Panc1 (cell line): Measurements from ENCODE around the gene RAB40B. TPM values are rescaled to one million over a fixed set of nuclear protein-coding genes. Genes with fewer than 3 reads are reported as not detected.

ENCODE experiments used
- ATAC-seq: fragments of 200-7000 bp; cut with Tn5 transposase; 2 replicates; pipeline ENCODE4 v1.9.1; 2020; ENCODE audit warnings: mild to moderate bottlenecking, moderate library complexity
- BruUV-seq: library from RNA; stranded (reverse); fragments of 400-500 nt; replicated peaks from 2 replicates; lab custom pipeline; 2021; lab: Mats Ljungman, UMichigan
- CTCF ChIA-PET: fragments of 300-600 bp; sonication (Branson Sonifier 250); formaldehyde crosslinking; loops from one replicate; lab custom pipeline; 2022; ENCODE audit warnings: antibody characterized with exemption; lab: Charles Lee
- POLR2A ChIA-PET: fragments of 300-600 bp; sonication (Branson Sonifier 250); formaldehyde crosslinking; loops from one replicate; lab custom pipeline; 2022; ENCODE audit warnings: antibody characterized with exemption; lab: Charles Lee
- DNase-seq: peaks from one replicate; pipeline ENCODE4 v3.0.0-alpha.2; 2010; ENCODE audit warnings: low read depth, low spot score
- H3K27ac ChIP-seq: 2 replicates; pipeline ENCODE4 v1.5.1; 2011; ENCODE audit warnings: mild to moderate bottlenecking, low read length, inconsistent platforms
- H3K27me3 ChIP-seq: fragments of 200-500 bp; sonication (Bioruptor generic); 2 replicates; pipeline ENCODE4 v1.6.0; 2014; ENCODE audit warnings: low read length, inconsistent platforms; ENCODE audit not compliant: control insufficient read depth, insufficient read depth
- H3K36me3 ChIP-seq: fragments of 200-500 bp; sonication (Bioruptor generic); 2 replicates; pipeline ENCODE4 v1.5.1; 2014; ENCODE audit warnings: inconsistent platforms, mild to moderate bottlenecking, low read length, moderate library complexity; ENCODE audit not compliant: control insufficient read depth, insufficient read depth
- H3K4me1 ChIP-seq: 2 replicates; pipeline ENCODE4 v1.5.1; 2011; ENCODE audit warnings: inconsistent platforms, mild to moderate bottlenecking, low read length, moderate library complexity; ENCODE audit not compliant: control insufficient read depth, insufficient read depth
- H3K4me3 ChIP-seq, 2 experiments: 2 replicates each; pipeline ENCODE4 v1.5.1; 2011 to 2012; ENCODE audit warnings: low read depth in 2 of 2, low read length in 2 of 2, mild to moderate bottlenecking in 2 of 2, inconsistent platforms in 1 of 2, moderate library complexity in 1 of 2
- H3K9me3 ChIP-seq: fragments of 200-500 bp; sonication (Bioruptor generic); 2 replicates; pipeline ENCODE4 v1.5.1; 2014; ENCODE audit warnings: low read depth, mild to moderate bottlenecking, inconsistent platforms, low read length, moderate library complexity; ENCODE audit not compliant: control insufficient read depth, insufficient read depth
- CTCF ChIP-seq: fragments of 450-650 bp; IDR thresholded peaks from 2 replicates; pipeline ENCODE4 v1.5.1; 2017; ENCODE audit warnings: mild to moderate bottlenecking
- POLR2AphosphoS5 ChIP-seq: IDR thresholded peaks from 2 replicates; pipeline ENCODE4 v1.6.1; 2012; ENCODE audit warnings: mild to moderate bottlenecking, low read depth, low read length, moderate library complexity
- REST ChIP-seq, 2 experiments: IDR thresholded peaks; 2 replicates each; pipeline ENCODE4 v1.6.1; 2011 to 2012; ENCODE audit warnings: low read depth in 2 of 2, control low read depth in 1 of 2, low read length in 1 of 2, mild to moderate bottlenecking in 1 of 2, moderate library complexity in 1 of 2; ENCODE audit not compliant: insufficient read depth in 1 of 2
- SIN3A ChIP-seq: IDR thresholded peaks from 2 replicates; pipeline ENCODE4 v1.6.1; 2012; ENCODE audit warnings: low read depth, mild to moderate bottlenecking, low read length, moderate library complexity, borderline replicate concordance; ENCODE audit not compliant: insufficient read depth
- TCF7L2 ChIP-seq: IDR thresholded peaks from 2 replicates; pipeline ENCODE4 v1.6.1; 2011; ENCODE audit warnings: mild to moderate bottlenecking, low read depth, low read length, inconsistent platforms
- in situ Hi-C: cut with HindIII; loops from 2 replicates; pipeline ENCODE4 v1.10.0; 2016; ENCODE audit warnings: low sequenced_read_pairs, low pct_unique_long_range_greater_than_20kb
- intact Hi-C: fragments of 100-400 bp; cut with micrococcal nuclease; formaldehyde crosslinking; loops from one replicate; pipeline ENCODE4 v1.10.0; 2022; ENCODE audit not compliant: unreplicated experiment
- total RNA-seq: library from RNA; stranded (reverse); gene quantifications from one replicate; pipeline ENCODE4 v1.2.1, GENCODE V29; 2021; ENCODE audit not compliant: unreplicated experiment

The RAB40B gene
- total RNA-seq, 1 experiment from 2014 or later, result 7.1 TPM

GRCh38 chr17:82681547-82681946, 17.0 kb downstream of the RAB40B start:
- intact Hi-C loops, result no loop called here
- Histone ChIP-seq H3K27me3 (no peaks in the 10 kb centered on the region), H3K36me3 (no peaks in the 10 kb centered on the region), H3K9me3 (peaks cover 4% of the 10 kb centered on the region; the same call in 1 of the 2 replicates), H3K4me3 (no peak overlapping the region), H3K4me1 (no peaks in the 10 kb centered on the region), H3K27ac (no peak overlapping the region)
- TF ChIP-seq CTCF, result no peak
- no peak for TF ChIP-seq TCF7L2
- no peak for TF ChIP-seq REST (IDR thresholded peaks at IDR 0.05; ENCODE audit: insufficient read depth in 1 of 2, low read depth in 2 of 2, low read length in 1 of 2)
- no peak for TF ChIP-seq SIN3A
- TF ChIP-seq POLR2AphosphoS5, result no peak
- no peak for DNase-seq
- ChIA-PET POLR2A (no interaction called here), CTCF (no interaction called here)
- BruUV-seq, result no TSS peak
- ATAC-seq, result no peak
- in situ Hi-C loops, result no loop called here

GRCh38 chr17:82679586-82680465, 18.7 kb downstream of the RAB40B start:
- Histone ChIP-seq H3K4me1 (no peaks in the 10 kb centered on the region), H3K9me3 (peaks cover 4% of the 10 kb centered on the region; the same call in 1 of the 2 replicates), H3K27me3 (no peaks in the 10 kb centered on the region), H3K27ac (no peak overlapping the region), H3K4me3 (no peak overlapping the region), H3K36me3 (no peaks in the 10 kb centered on the region)
- intact Hi-C loops (no loop called here), in situ Hi-C loops (no loop called here)
- no peak for DNase-seq
- CTCF ChIA-PET, result interaction anchor here (1.1 kb wide), 1 partner anchor 27 kb away, joined by 10 read pairs; no protein-coding TSS in a partner anchor
- TF ChIP-seq POLR2AphosphoS5 (no peak), TCF7L2 (no peak), CTCF (no peak), REST (IDR thresholded peaks at IDR 0.05; ENCODE audit: insufficient read depth in 1 of 2, low read depth in 2 of 2, low read length in 1 of 2) (no peak), SIN3A (no peak)
- ATAC-seq, result peak; percentile 85
- BruUV-seq, result no TSS peak
- POLR2A ChIA-PET, result no interaction called here
